Measurements from ENCODE around the gene UCKL1.
A peak's percentile ranks its signal among the peaks of the same experiment; 100 is the strongest.
"Not testable (repeated sequence)": the region's sequence is repeated elsewhere in the genome, so short reads cannot be mapped to it uniquely, and the experiment has no call there.

UCKL1 gene

DNA sequence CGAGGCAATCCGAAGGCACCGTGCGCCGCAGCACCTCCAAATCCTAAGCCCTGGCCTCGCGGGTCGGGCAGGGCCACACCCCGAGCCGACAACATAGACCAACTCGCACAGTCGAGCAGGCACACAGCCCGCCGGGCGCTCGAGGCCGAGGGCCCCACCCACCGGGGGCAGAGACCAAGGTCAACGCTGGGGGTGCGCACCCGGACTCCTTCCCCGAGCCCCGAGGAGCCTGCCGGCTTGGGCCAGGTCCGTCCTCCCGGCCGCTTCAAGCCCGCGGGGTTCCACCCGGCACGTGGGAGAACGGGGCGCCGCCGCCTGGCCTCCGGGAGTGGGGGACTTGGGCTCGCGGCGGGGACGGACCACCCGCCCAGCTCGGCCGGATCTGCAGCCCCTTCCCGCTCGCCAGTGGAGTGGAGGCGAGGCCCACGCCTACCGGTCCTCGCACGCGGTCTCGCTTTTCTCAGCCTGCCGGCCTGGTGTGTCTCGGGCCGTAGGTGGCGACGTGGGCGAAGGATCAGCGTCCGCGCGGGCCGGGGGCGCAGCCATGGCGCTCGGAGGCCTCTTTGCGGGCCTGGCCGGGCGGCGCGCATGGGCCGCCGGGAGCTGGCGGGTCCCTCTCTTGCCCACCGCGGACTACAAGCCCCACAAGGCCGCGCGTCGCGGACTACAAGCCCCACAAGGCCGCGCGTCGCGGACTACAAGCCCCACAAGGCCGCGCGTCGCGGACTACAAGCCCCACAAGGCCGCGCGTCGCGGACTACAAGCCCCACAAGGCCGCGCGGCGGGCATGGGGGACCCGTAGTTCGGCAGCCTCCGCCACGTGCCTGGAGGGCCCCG, at the start of gene UCKL1:
UCKL1 (minus strand) TSS at position 590 of the 837 bp plus-strand sequence; CDS start at position 546, 44 bp downstream.
- DNase-seq (ENCODE audit: low read depth in 3 of 3, low spot score in 1 of 3), result peak; percentile 77 to 80 (median 78)

- DNase-seq (ENCODE audit: low read depth in 3 of 3, low spot score in 1 of 3), result no peak
Observed at GRCh38 chr20:64005394-64005793, 49.2 kb upstream of the UCKL1 start.

DNA sequence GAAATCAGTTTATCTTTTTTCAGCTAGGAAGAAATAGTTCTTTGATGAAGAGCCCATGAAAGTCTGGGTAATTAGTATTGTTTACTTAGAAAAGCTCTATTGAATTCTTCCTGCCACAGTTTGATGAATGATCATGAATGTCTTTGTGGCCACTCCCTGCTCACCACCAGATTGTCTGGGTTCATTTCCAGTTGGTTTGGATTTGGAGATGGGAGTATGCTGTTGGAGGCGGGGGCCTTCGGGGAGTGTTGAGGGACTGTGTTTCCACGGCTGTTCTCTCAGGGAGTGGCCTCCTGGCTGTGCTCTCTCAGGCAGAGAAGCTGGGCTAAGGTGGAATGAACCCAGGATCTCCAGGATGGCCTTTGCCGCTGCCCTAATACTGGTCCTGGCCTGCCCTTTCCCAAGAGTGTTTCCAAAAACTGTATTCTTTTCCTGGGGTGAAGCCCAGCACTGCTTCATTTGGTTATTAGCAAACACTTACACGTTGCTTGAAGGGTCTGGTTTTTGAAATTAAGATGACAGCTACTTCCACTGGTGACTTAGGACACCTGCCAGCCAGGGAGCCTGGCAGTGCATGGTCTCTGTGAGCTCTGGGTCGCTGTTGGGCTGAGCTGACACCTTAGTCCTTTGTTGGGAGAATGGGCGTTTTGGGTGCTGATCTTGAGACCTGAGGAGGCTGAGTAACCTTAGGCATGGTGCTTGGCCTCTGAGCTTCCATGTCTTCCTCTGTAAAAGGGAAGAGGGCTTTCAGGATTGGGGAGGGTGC, 47.9 kb upstream of the UCKL1 start:
- no peak for DNase-seq (ENCODE audit: low read depth in 3 of 3, low spot score in 1 of 3)

DNA sequence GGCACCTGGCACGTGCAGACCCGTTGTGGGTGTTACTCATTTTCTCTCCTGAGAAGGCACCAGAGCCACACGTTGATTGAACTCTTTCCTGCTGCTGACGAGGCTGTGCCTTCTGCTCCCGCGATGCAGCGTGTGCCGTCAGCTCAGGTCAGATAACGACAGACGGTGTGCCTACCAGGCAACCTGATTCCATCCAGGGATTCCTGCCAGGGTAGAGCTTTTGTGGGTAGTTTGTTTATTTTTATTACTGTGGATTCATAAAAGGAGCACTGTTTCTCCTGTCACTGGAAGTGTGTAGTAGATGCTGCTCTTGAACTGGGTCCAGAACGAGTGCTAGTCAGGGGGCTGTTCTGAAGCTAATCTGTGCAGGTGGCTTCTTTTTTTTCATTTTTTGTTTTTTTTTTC, 45.4 kb upstream of the UCKL1 start:
- no peak for DNase-seq (ENCODE audit: low read depth in 3 of 3, low spot score in 1 of 3)

GRCh38 chr20:64000906-64001305, 44.7 kb upstream of the UCKL1 start:
- DNase-seq (ENCODE audit: low read depth in 3 of 3, low spot score in 1 of 3), result no peak

DNA sequence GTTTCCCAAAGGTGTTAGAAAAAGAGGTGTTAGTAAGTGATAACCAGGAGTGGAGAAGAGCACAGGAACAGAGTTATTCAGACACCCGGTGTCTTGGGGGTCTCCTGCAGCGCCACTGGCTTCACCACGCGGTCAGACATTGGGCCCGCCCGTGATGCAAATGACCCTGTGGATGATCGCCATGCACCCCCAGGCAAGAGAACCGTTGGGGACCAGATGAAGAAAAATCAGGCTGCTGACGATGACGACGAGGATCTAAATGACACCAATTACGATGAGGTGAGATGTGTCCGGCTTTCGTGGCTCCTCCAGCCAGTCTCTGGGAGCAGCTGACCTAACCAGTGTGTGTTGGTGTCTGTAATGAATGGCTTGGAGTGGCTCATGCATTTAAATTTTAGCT, 26.7 kb upstream of the UCKL1 start:
- DNase-seq (ENCODE audit: low read depth in 3 of 3, low spot score in 1 of 3), result no peak

DNA sequence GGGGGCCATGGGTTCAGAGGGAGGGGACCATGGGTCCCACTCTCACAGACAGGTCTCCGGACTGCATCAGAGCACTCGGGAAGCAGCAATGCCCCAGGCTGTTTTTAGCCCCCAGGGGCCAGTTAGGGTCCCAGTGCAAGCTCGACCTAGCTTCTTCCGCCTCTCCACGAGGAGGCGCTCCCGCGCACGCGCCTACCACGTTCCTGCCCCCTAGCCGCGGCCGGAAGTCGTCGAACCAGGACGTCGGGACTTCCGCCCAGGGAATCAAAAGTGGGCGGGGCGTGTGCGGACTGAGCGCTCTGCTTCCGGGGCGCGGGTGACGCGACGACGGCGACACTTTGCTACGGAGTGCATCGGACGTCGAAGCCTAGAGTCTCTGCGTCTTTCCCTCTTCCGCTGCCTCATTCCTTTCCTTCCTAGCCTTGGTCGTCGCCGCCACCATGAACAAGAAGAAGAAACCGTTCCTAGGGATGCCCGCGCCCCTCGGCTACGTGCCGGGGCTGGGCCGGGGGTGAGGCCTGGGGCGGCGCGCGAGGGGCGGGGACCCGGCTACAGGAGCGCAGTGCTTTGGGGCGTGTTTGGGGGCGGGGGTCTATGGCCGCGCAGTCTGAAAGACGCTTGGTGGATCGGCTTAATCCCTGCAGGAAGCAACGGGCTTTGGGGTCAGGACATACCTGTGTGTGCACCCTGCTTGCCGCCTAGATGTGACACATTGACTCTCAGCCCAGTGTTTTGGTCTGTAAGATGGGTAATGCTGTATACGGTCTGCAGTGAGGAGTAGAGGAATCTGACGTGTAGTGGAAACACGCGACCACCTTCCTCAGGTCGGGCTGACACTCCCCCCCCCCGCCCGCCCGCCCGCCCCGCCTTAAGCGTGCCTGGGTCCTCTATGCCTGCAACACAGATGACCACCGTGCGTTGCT, 24.9 kb upstream of the UCKL1 start, which contains the start of gene PRPF6:
PRPF6 (plus strand) TSS at position 327 of the 923 bp plus-strand sequence; CDS start at position 441, 114 bp downstream.
- DNase-seq (ENCODE audit: low read depth in 3 of 3, low spot score in 1 of 3), result peak; percentile 87 to 89 (median 89)

DNA sequence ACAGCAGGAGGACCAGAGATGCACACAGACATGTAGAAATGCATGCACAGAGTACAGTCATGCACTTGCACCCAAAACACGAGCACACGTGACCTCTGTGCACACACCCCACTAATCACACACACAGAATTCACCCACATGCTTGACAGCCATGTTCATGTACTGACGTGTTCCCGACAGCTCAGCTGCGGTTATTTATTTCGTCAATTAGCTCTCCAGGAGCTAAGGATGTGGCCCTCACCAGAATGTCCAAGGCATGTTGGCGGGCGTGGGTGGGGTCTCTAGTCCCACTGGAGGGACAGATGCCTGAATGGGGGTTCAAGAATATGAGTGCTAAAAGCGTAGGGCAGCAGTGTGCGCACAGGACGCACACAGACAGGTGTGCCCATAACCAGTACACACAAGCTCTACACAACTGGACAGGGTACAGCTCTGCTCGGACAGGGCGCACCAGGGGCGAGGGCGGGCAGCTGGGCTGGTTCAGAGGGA, 24.1 kb upstream of the UCKL1 start:
- DNase-seq (ENCODE audit: low read depth in 3 of 3, low spot score in 1 of 3), result peak in 1 of 3 donors; percentile 16

DNA sequence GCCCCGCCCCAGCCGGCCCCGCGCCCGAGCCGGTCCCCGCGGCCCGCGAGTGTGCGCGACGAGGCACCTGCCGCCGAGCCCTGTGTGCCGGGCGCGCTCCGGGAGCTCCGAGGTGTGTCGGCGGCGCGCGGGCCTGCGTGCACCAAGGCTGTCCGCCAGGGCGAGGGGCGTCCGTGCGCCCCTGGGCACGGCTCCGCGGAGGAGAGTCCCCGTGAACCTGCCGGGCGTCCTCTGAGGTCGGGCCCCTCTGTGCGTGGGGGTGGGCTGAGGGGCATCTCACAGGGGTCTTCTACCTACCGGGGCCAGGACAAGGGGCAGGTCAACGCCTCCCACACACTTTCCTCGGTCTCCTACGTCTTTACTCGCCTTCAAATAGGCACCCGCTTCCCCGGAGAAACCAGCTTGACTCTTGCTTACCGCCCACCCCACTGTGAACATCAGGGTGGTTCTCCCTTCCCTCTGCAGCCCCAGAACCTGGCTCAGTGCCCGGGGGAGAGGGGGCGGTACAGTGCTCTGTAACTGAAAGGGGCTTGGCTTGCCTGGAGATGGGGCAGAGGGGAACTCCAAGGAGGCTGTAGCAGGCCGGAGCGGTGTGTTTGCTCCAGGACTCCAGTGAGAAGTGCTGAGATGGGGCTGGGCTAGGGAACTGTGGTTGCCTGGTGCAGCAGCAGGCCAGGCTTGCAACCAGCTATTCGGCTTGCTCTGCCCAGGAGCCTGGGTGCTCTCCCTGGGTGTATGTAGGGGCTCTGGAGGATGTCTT, 23.5 kb upstream of the UCKL1 start, which contains the start of gene SAMD10:
SAMD10 (minus strand) TSS at position 86 of the 760 bp plus-strand sequence. CDS start 175 bp downstream, outside the sequence.
- peak in 2 of 3 donors; percentile 37 to 85 for DNase-seq (ENCODE audit: low read depth in 3 of 3, low spot score in 1 of 3)

DNA sequence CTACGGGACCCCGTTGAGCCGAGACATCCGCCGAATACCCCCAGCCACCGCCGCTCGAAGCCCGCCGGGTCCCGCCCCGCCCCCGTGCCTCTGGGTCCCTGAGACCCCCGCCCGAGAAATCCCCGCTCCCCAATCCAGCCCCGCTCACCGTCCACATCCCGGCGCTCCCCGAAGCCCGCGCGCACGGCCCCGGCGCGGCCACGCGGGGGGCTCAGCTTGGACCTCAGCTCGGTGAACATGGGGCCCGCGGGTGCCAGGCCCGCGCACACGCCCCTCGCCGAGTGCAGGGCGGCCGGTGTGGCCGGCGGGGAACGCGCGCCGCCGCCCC, 23.0 kb upstream of the UCKL1 start:
- DNase-seq (ENCODE audit: low read depth in 3 of 3, low spot score in 1 of 3), result no peak

GRCh38 chr20:63978319-63979228, 22.4 kb upstream of the UCKL1 start:
- no peak for DNase-seq (ENCODE audit: low read depth in 3 of 3, low spot score in 1 of 3)

GRCh38 chr20:63977739-63978276, 21.6 kb upstream of the UCKL1 start:
- DNase-seq (ENCODE audit: low read depth in 3 of 3, low spot score in 1 of 3), result peak in 1 of 3 donors; percentile 37

DNA sequence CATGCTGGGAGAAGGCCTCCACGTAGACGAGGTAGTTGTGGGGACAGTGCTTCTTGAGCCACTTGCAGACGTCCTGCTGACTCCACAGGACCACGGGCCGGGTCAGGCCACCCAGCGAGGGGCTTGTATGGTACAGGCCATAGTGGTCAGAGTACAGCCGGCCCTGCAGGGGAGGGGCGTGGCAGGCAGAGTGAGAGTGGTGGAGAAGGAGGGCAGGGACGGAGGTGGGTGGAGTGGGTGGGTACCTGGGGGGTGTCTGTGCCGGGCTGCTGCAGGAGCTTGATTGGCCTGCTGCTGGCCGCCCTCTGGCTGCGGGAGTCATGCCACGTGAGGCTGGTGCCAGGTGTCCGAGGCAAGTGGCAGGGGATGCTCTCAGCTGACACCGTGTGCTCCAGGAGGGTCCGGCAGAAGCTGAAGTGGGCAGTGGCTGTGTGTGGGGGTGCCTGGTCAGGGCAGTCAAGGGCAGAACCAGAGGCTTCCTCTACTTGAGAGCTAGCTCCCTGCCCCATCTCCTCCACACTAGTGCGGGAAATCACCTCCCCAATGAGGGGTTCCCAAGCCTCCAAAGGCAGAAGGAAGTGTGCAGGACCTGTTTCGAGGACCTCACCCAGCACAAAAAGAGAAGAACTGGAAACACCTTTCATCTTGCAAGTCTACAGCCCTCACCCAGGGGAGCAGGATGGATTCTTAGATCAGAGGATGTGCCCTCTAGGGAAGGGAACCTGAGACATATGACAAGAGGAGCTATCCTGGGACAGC, 20.9 kb upstream of the UCKL1 start:
- no peak for DNase-seq (ENCODE audit: low read depth in 3 of 3, low spot score in 1 of 3)

- not testable (repeated sequence) for DNase-seq (ENCODE audit: low read depth in 3 of 3, low spot score in 1 of 3)
Observed at GRCh38 chr20:63976511-63976910, 20.3 kb upstream of the UCKL1 start.

DNA sequence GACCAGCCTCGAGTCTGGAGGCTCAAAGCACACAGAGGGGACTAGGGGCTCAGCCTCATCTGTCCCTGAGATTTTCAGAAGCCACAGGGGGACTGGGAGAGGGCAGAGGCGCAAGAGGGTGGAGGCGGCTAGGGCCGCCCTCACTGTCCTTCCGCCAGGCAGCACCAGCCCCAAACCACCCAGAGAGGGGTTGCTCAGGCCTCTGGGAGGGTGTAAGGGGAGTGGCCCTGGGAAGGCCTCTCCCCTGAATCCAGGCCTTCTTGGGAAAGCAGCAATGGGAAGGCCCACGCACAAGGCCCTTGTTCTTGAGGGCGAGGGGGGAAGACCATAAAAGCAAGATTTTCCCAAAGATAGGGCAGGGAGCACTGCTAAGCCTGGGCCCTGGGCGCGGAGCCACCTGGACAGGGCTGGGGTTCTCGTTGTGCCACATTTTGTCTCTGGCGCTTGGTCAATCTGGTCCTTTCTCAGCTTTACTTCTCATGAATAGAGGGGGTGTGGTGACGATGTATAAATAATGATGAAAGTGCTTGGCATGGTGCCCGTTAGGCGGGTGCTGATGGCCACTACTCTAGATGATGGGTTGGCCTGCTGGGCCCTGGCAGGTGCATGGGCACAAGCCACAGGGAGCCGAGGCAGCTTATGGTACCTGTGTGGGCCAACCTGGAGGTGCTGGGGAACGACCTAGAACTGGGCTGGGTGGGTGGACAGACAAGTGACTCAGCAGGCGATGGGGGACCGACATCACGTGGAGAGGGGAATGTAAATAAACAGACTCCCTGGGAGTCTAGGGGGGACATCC, 18.4 kb upstream of the UCKL1 start:
- DNase-seq (ENCODE audit: low read depth in 3 of 3, low spot score in 1 of 3), result no peak

DNA sequence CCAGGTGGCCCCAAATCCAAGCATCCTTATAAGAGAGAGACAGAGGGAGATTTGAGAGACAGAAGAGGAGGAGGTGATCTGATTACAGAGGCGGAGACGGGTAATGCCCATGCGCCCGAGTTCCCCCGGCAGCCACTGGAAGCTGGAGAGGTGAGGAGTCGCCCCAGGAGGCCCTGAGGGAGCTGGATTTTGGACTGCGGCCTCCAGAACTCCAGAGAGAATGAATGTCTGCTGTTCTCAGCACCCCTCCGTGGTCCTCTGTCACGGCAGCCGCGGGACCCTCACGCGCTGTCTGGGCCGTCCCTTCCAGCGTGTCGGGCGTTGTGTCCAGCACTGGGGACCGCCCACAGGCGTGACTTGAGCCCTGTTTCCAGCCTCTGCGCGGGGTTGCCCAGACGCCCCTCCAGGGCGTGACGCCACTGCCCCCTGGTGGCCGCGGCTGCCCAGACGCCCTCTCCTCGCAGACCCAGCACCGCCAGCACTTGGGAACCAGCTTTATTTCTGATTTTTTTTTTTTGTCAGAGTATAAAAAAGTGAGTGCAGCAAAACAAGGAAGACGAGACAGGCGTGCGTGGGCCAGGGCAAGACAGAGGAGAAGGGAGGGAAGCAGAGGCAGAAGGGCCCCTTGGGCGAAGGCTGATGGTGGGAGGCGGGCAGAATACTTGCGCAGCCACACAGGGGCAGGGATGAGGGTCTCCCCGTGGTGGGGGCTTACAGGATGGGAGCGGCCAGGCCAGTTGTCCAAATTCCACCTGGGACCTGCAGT, 17.6 kb upstream of the UCKL1 start:
- DNase-seq (ENCODE audit: low read depth in 3 of 3, low spot score in 1 of 3), result peak; percentile 47 to 83 (median 61)

DNA sequence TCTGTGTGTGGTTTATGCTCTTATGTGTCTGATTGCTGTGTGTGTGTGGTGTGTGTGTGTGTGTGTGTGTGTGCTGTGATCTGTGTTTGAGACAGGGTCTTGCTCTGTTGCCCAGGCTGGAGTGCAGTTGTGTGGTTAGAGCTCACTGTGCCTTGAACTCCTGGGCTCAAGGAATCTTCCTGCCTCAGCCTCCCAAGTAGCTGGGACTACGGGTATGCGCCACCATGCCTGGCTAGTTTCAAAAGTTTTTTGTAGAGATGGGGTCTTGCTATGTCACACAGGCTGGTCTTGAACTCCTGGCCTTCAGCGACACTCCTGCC, 16.9 kb upstream of the UCKL1 start:
- no peak for DNase-seq (ENCODE audit: low read depth in 3 of 3, low spot score in 1 of 3)
